Inflammatory macrophage (primary cell): ENCODE results near the gene TTC39A.
"Not testable (repeated sequence)": the region's sequence is repeated elsewhere in the genome, so short reads cannot be mapped to it uniquely, and the experiment has no call there.

ENCODE experiments used
- DNase-seq, 2 donors: peaks; one replicate each; pipeline ENCODE4 v3.0.0-alpha.2; 2020 to 2022

TTC39A gene

GRCh38 chr1:51264451-51264850 is 65.9 kb downstream of the TTC39A start:
- peak in 1 of 2 donors; percentile 8 for DNase-seq

- no peak for DNase-seq
Measured at GRCh38 chr1:51263147-51263877, 67.0 kb downstream of the TTC39A start.

GRCh38 chr1:51255331-51255730 is 75.0 kb downstream of the TTC39A start:
- DNase-seq, result no peak

GRCh38 chr1:51253691-51254090 is 76.7 kb downstream of the TTC39A start:
- DNase-seq, result no peak

GRCh38 chr1:51252366-51252765 is 78.0 kb downstream of the TTC39A start:
- no peak for DNase-seq

GRCh38 chr1:51251165-51251564 is 79.2 kb downstream of the TTC39A start:
- not testable (repeated sequence) for DNase-seq

- not testable (repeated sequence) for DNase-seq
Measured at GRCh38 chr1:51250729-51251128, 79.6 kb downstream of the TTC39A start.

GRCh38 chr1:51249445-51249844 is 80.9 kb downstream of the TTC39A start:
- no peak for DNase-seq

- DNase-seq, result no peak
Measured at GRCh38 chr1:51247499-51247898, 82.9 kb downstream of the TTC39A start.

GRCh38 chr1:51247022-51247421 is 83.3 kb downstream of the TTC39A start:
- DNase-seq, result no peak

GRCh38 chr1:51242546-51242945 is 87.8 kb downstream of the TTC39A start:
- no peak for DNase-seq

GRCh38 chr1:51241119-51241518 is 89.2 kb downstream of the TTC39A start:
- no peak for DNase-seq

- DNase-seq, result no peak
Measured at GRCh38 chr1:51240084-51240483, 90.3 kb downstream of the TTC39A start.

GRCh38 chr1:51238034-51238403 is 92.3 kb downstream of the TTC39A start:
- no peak for DNase-seq

- DNase-seq, result no peak
Measured at GRCh38 chr1:51237351-51238033, 92.9 kb downstream of the TTC39A start.
